Vagina (tissue), 2 donors: ENCODE results near the gene SGK2. TPM values are rescaled to one million over a fixed set of nuclear protein-coding genes. Genes with fewer than 3 reads are reported as not detected.

Experiments used
- DNase-seq, 2 donors: peaks; one replicate each; pipeline ENCODE4 v3.0.0-alpha.2; 2017; ENCODE audit errors: extremely low spot score in 2 of 2
- H3K27ac ChIP-seq: fragments of 200-600 bp; sonication (generic); one replicate; pipeline ENCODE4 v1.5.1; 2019
- H3K27me3 ChIP-seq: fragments of 200-600 bp; sonication (generic); one replicate; pipeline ENCODE4 v1.5.1; 2019
- H3K36me3 ChIP-seq, 2 donors: fragments of 200-600 bp; sonication (generic); one replicate each; pipeline ENCODE4 v1.5.1; 2017 to 2019
- H3K4me1 ChIP-seq: fragments of 200-600 bp; sonication (generic); one replicate; pipeline ENCODE4 v1.5.1; 2019
- H3K4me3 ChIP-seq, 2 donors: fragments of 200-600 bp; sonication (generic); 1 replicate in 1 of 2; 2 replicates in 1 of 2; pipeline ENCODE4 v1.5.1; 2016 to 2019
- H3K9me3 ChIP-seq: fragments of 200-600 bp; sonication (generic); one replicate; pipeline ENCODE4 v1.5.1; 2019
- POLR2A ChIP-seq, 2 donors: fragments of 450-650 bp; IDR thresholded peaks; one replicate each; pipeline ENCODE4 v1.6.1; 2017; ENCODE audit warnings: antibody characterized with exemption in 2 of 2, mild to moderate bottlenecking in 2 of 2, moderate library complexity in 2 of 2
- POLR2AphosphoS5 ChIP-seq, 2 donors: sonication (generic); formaldehyde crosslinking; IDR thresholded peaks; one replicate each; pipeline ENCODE4 v1.9.0; 2017; ENCODE audit warnings: antibody characterized with exemption in 2 of 2, mild to moderate bottlenecking in 2 of 2, low read depth in 1 of 2; ENCODE audit not compliant: insufficient read depth in 1 of 2
- intact Hi-C: fragments of 100-400 bp; cut with DNase I; formaldehyde crosslinking; loops from one replicate; pipeline ENCODE4 v1.15.1; 2023
- total RNA-seq: library from RNA; depleted of rRNA; stranded (reverse); fragments of >200 nt; gene quantifications from one replicate; pipeline ENCODE4 v1.2.3, GENCODE V29; 2016
- TF ChIP-seq, protein P1 (sequence below), 3 experiments: fragments of 450-650 bp in 2 of 3; fragments of 200-600 bp in 1 of 3; sonication (generic) in 1 of 3; IDR thresholded peaks; one replicate each; pipeline ENCODE4 v1.5.1; 2017 to 2019; ENCODE audit warnings: antibody characterized with exemption in 3 of 3, mild to moderate bottlenecking in 2 of 3, moderate library complexity in 2 of 3

Gene SGK2
- total RNA-seq = 5.4 TPM

DNA sequence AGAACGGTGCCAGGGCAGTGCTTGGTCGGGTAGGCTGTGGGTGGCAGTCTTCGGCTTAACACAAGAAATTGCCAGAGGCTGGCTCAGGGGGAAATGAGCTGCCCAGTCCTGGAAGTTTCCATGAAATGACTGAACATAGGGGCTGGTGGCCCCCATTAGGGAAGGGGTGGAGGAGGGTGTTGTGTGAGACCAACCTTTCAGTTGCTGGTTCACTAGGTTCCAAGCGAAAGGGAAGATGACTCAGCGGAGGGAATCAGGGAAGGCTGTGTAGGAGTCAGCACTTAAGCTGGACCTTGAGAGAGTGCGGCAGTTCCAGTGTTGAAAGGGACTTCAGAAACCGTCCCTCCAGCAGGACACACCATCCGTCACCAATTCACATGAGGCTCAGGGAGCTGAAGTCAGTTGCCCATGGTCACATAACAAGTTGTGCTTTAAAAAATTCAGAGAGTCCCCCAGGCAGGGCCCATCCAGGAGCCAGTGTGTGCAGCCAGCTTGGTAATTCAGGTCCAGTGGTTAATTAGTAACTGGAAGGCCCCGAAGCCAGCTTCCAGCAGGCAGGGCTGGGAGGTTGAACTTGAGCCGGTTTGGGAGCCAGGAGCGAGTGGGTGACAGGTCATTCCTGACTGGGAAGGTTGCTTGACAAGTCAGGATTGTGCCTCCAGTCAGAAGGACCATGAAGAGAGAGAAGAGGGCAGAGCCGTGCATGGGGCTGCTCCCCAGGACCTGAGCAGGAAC, at the start of gene SGK2:
Gene SGK2 (plus strand): TSS at position 616 of the 735 bp plus-strand sequence. CDS start 7,469 bp downstream, outside the sequence.
- Histone ChIP-seq H3K27me3 (no peaks in the 10 kb centered on the region), H3K4me1 (no peaks in the 10 kb centered on the region), H3K9me3 (no peaks in the 10 kb centered on the region), H3K4me3 (no peak within 1 kb of the TSS), H3K27ac (no peak within 1 kb of the TSS), H3K36me3 (no peaks in the 10 kb centered on the region)
- intact Hi-C loops = no loop called here
- TF ChIP-seq POLR2AphosphoS5 (IDR thresholded peaks at IDR 0.05; ENCODE audit: insufficient read depth in 1 of 2, low read depth in 1 of 2) = no peak
- TF ChIP-seq POLR2A (IDR thresholded peaks at IDR 0.05) = no peak
- TF ChIP-seq, protein P1, sequence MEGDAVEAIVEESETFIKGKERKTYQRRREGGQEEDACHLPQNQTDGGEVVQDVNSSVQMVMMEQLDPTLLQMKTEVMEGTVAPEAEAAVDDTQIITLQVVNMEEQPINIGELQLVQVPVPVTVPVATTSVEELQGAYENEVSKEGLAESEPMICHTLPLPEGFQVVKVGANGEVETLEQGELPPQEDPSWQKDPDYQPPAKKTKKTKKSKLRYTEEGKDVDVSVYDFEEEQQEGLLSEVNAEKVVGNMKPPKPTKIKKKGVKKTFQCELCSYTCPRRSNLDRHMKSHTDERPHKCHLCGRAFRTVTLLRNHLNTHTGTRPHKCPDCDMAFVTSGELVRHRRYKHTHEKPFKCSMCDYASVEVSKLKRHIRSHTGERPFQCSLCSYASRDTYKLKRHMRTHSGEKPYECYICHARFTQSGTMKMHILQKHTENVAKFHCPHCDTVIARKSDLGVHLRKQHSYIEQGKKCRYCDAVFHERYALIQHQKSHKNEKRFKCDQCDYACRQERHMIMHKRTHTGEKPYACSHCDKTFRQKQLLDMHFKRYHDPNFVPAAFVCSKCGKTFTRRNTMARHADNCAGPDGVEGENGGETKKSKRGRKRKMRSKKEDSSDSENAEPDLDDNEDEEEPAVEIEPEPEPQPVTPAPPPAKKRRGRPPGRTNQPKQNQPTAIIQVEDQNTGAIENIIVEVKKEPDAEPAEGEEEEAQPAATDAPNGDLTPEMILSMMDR (IDR thresholded peaks at IDR 0.05) = no peak
- DNase-seq = no peak

DNA sequence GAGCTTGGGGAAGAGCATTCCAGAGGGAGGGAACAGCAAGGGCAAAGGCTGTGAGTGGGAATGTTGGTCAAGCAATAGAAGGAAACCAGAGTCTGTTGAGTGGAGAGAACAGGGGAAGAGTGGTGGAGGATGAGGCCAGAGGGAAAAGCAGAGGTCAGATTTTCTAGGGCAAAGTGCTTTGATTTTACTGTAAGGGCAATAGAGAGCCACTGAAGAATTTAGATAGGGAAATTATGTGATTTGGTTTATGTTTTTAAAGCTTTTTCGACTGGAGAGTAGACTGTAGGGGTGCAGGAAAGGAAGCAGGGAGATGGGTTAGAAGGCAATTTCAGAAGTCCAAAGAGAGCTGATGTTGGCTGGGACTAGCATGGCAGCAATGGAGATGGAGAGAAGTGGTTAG, 46.9 kb upstream of the SGK2 start:
- Histone ChIP-seq H3K4me3 (no peak overlapping the region), H3K9me3 (no peaks in the 10 kb centered on the region), H3K27ac (no peak overlapping the region), H3K36me3 (no peaks in the 10 kb centered on the region), H3K4me1 (peaks cover 38% of the 10 kb centered on the region), H3K27me3 (no peaks in the 10 kb centered on the region)
- intact Hi-C loops = no loop called here
- DNase-seq = no peak
- TF ChIP-seq, protein P1 (IDR thresholded peaks at IDR 0.05) = no peak
- TF ChIP-seq POLR2AphosphoS5 (IDR thresholded peaks at IDR 0.05; ENCODE audit: insufficient read depth in 1 of 2, low read depth in 1 of 2) = no peak
- no peak for TF ChIP-seq POLR2A (IDR thresholded peaks at IDR 0.05)

DNA sequence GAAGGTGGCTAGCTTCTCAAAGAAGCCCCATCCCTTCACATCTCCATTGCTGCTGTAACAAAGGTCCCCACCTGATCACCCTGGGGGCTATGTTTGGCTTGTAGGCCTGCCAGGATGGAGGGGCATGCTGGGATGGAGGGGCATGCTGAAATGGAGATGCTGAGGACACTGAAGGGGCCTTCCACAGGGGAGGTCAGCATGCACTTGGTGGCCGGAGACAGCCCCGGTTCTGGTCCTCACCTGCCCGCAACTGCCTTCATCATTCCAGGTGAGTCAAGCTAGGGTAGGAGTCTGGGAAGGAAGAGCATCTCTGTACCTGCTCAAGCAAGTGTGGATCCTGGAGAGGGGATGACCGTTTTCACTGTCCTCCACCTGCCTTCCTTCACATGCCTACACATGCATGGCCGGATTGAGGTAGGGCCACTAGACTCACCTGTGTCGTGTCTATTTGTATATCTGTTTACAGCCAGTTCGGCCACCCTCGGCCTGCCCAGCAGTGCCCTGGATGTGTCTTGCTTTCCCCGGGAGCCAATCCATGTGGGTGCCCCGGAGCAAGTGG, 45.4 kb upstream of the SGK2 start:
- intact Hi-C loops = no loop called here

DNA sequence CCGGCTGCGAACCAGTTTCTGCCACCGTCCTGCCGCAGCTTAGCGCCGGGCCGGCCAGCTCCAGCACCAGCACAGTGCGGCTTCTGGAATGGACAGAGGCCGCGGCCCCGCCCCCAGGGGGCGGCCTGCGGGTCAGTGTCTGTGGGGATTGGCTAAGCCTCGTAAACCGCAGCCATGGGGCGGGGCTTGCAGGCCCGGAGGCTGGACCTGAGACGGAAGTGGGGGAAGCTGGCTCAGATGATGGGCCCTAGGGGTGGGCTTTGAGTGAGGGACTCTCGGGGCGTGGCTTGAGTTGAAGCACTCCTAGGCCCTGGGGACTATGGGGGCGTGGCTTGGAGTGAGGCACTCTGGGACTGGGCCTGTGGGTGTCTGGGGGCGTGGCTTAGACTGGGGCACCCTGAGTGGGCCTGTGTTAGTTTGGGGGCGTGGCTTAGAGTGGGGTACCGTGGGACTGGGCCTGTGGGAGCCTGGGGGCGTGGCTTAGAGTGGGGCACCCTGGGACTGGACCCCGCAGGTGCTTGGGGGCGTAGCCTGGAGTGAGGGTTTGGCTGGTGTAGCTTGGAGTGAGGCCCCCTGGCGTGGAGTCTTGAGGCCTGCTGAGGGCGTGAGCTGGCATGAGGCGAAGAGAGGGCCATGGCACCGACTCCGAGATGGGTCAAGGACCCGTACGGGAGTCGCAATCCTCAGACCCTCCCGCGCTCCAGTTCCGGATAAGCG, 44.7 kb upstream of the SGK2 start:
- TF ChIP-seq POLR2A (IDR thresholded peaks at IDR 0.05) (no peak), POLR2AphosphoS5 (IDR thresholded peaks at IDR 0.05; ENCODE audit: insufficient read depth in 1 of 2, low read depth in 1 of 2) (peak; percentile 39 to 52)
- TF ChIP-seq, protein P1 (IDR thresholded peaks at IDR 0.05) = no peak
- peak in 1 of 2 donors; percentile 98 for DNase-seq
- Histone ChIP-seq H3K27ac (peak overlapping the region; percentile 64), H3K9me3 (no peaks in the 10 kb centered on the region), H3K4me3 (peak overlapping the region; percentile 53 to 71), H3K27me3 (no peaks in the 10 kb centered on the region), H3K36me3 (no peaks in the 10 kb centered on the region), H3K4me1 (peaks cover 22% of the 10 kb centered on the region)
- intact Hi-C loops = loop anchor here (2.0 kb wide), 1 partner anchor 55 kb away; no protein-coding TSS in a partner anchor

More for the DNA sequence above, 45.4 kb upstream of the SGK2 start:
- TF ChIP-seq, protein P1 (IDR thresholded peaks at IDR 0.05) = no peak
- TF ChIP-seq POLR2AphosphoS5 (IDR thresholded peaks at IDR 0.05; ENCODE audit: insufficient read depth in 1 of 2, low read depth in 1 of 2) (no peak), POLR2A (IDR thresholded peaks at IDR 0.05) (no peak)
- H3K27me3 ChIP-seq = no peaks in the 10 kb centered on the region
- peaks cover 22% of the 10 kb centered on the region for H3K4me1 ChIP-seq
- H3K9me3 ChIP-seq = no peaks in the 10 kb centered on the region
- H3K4me3 ChIP-seq = peak overlapping the region; percentile 53 to 71
- peak overlapping the region; percentile 48 for H3K27ac ChIP-seq
- DNase-seq = no peak
- H3K36me3 ChIP-seq = no peaks in the 10 kb centered on the region
